ENCODE data around the gene BORCS8. TPM values are rescaled to one million over a fixed set of nuclear protein-coding genes. Genes with fewer than 3 reads are reported as not detected.
"Not testable (repeated sequence)": the region's sequence is repeated elsewhere in the genome, so short reads cannot be mapped to it uniquely, and the experiment has no call there.

The BORCS8 gene
- total and polyA plus RNA-seq, 9 donors = 7.8 to 16.6 (median 11.9) TPM

- WGBS (ENCODE audit: insufficient coverage) = no CpG with 5 or more reads among the region's 3 CpGs
- no peak for DNase-seq
- H3K27ac ChIP-seq (ENCODE audit: low read length) = no peak overlapping the region
- no peak overlapping the region for H3K4me3 ChIP-seq (ENCODE audit: low read length)
- peaks cover 7% of the 10 kb centered on the region for H3K4me1 ChIP-seq (ENCODE audit: control insufficient read depth, insufficient read depth, low read length)
- peaks cover 13% of the 10 kb centered on the region for H3K9me3 ChIP-seq (replicated peaks; ENCODE audit: control insufficient read depth, low read depth, low read length)
- H3K27me3 ChIP-seq (ENCODE audit: control insufficient read depth, insufficient read depth, low read length) = peaks cover 34% of the 10 kb centered on the region
- no peaks in the 10 kb centered on the region for H3K36me3 ChIP-seq (ENCODE audit: control insufficient read depth, insufficient read depth, low read length)
Measured at GRCh38 chr19:19229701-19230100, 37.7 kb upstream of the BORCS8 start.

- WGBS (ENCODE audit: insufficient coverage) = 78% methylated on average over 4 of the region's 4 CpGs
- peaks cover 45% of the 10 kb centered on the region for H3K27me3 ChIP-seq (ENCODE audit: control insufficient read depth, insufficient read depth, low read length)
- no peak overlapping the region for H3K27ac ChIP-seq (ENCODE audit: low read length)
Measured at GRCh38 chr19:19227217-19227616, 35.3 kb upstream of the BORCS8 start.

GRCh38 chr19:19226663-19227062 lies 34.7 kb upstream of the BORCS8 start:
- H3K4me3 ChIP-seq (ENCODE audit: low read length) = no peak overlapping the region
- H3K36me3 ChIP-seq (ENCODE audit: control insufficient read depth, insufficient read depth, low read length) = no peaks in the 10 kb centered on the region
- WGBS (ENCODE audit: insufficient coverage) = 46% methylated on average over 10 of the region's 10 CpGs
- H3K9me3 ChIP-seq (replicated peaks; ENCODE audit: control insufficient read depth, low read depth, low read length) = no peaks in the 10 kb centered on the region
- no peak for DNase-seq
- peaks cover 4% of the 10 kb centered on the region for H3K4me1 ChIP-seq (ENCODE audit: control insufficient read depth, insufficient read depth, low read length)
- no peak overlapping the region for H3K27ac ChIP-seq (ENCODE audit: low read length)
- H3K27me3 ChIP-seq (ENCODE audit: control insufficient read depth, insufficient read depth, low read length) = peaks cover 45% of the 10 kb centered on the region

More at GRCh38 chr19:19227217-19227616, 35.3 kb upstream of the BORCS8 start:
- Histone ChIP-seq H3K36me3 (ENCODE audit: control insufficient read depth, insufficient read depth, low read length) (no peaks in the 10 kb centered on the region), H3K4me3 (ENCODE audit: low read length) (no peak overlapping the region), H3K9me3 (replicated peaks; ENCODE audit: control insufficient read depth, low read depth, low read length) (no peaks in the 10 kb centered on the region), H3K4me1 (ENCODE audit: control insufficient read depth, insufficient read depth, low read length) (peaks cover 4% of the 10 kb centered on the region)
- no peak for DNase-seq

GRCh38 chr19:19226204-19226603 lies 34.3 kb upstream of the BORCS8 start:
- no peak for DNase-seq
- Histone ChIP-seq H3K4me3 (ENCODE audit: low read length) (no peak overlapping the region), H3K27me3 (ENCODE audit: control insufficient read depth, insufficient read depth, low read length) (peaks cover 45% of the 10 kb centered on the region), H3K27ac (ENCODE audit: low read length) (no peak overlapping the region), H3K36me3 (ENCODE audit: control insufficient read depth, insufficient read depth, low read length) (no peaks in the 10 kb centered on the region), H3K9me3 (replicated peaks; ENCODE audit: control insufficient read depth, low read depth, low read length) (no peaks in the 10 kb centered on the region), H3K4me1 (ENCODE audit: control insufficient read depth, insufficient read depth, low read length) (peaks cover 4% of the 10 kb centered on the region)
- 0% methylated on average over 1 of the region's 5 CpGs for WGBS (ENCODE audit: insufficient coverage)

GRCh38 chr19:19224852-19225494 lies 33.0 kb upstream of the BORCS8 start:
- H3K9me3 ChIP-seq (replicated peaks; ENCODE audit: control insufficient read depth, low read depth, low read length) = no peaks in the 10 kb centered on the region
- no peak overlapping the region for H3K27ac ChIP-seq (ENCODE audit: low read length)
- peaks cover 4% of the 10 kb centered on the region for H3K4me1 ChIP-seq (ENCODE audit: control insufficient read depth, insufficient read depth, low read length)
- peaks cover 45% of the 10 kb centered on the region for H3K27me3 ChIP-seq (ENCODE audit: control insufficient read depth, insufficient read depth, low read length)
- H3K36me3 ChIP-seq (ENCODE audit: control insufficient read depth, insufficient read depth, low read length) = no peaks in the 10 kb centered on the region
- WGBS (ENCODE audit: insufficient coverage) = under 1% methylated on average over 51 of the region's 59 CpGs
- no peak for DNase-seq
- H3K4me3 ChIP-seq (ENCODE audit: low read length) = no peak overlapping the region

GRCh38 chr19:19224150-19224851 lies 32.3 kb upstream of the BORCS8 start:
- Histone ChIP-seq H3K9me3 (replicated peaks; ENCODE audit: control insufficient read depth, low read depth, low read length) (no peaks in the 10 kb centered on the region), H3K36me3 (ENCODE audit: control insufficient read depth, insufficient read depth, low read length) (no peaks in the 10 kb centered on the region), H3K4me3 (ENCODE audit: low read length) (no peak overlapping the region), H3K27me3 (ENCODE audit: control insufficient read depth, insufficient read depth, low read length) (peaks cover 44% of the 10 kb centered on the region), H3K27ac (ENCODE audit: low read length) (no peak overlapping the region), H3K4me1 (ENCODE audit: control insufficient read depth, insufficient read depth, low read length) (peaks cover 4% of the 10 kb centered on the region)
- DNase-seq = no peak
- whole genome bisulfite sequencing (ENCODE audit: insufficient coverage) = 46% methylated on average over 4 of the region's 17 CpGs

GRCh38 chr19:19223636-19224035 lies 31.7 kb upstream of the BORCS8 start:
- H3K9me3 ChIP-seq (replicated peaks; ENCODE audit: control insufficient read depth, low read depth, low read length) = no peaks in the 10 kb centered on the region
- H3K4me3 ChIP-seq (ENCODE audit: low read length) = no peak overlapping the region
- 100% methylated on average over 1 of the region's 6 CpGs for WGBS (ENCODE audit: insufficient coverage)
- H3K36me3 ChIP-seq (ENCODE audit: control insufficient read depth, insufficient read depth, low read length) = no peaks in the 10 kb centered on the region
- H3K27ac ChIP-seq (ENCODE audit: low read length) = no peak overlapping the region
- peaks cover 42% of the 10 kb centered on the region for H3K27me3 ChIP-seq (ENCODE audit: control insufficient read depth, insufficient read depth, low read length)
- H3K4me1 ChIP-seq (ENCODE audit: control insufficient read depth, insufficient read depth, low read length) = peaks cover 4% of the 10 kb centered on the region
- DNase-seq = no peak

- H3K27me3 ChIP-seq (ENCODE audit: control insufficient read depth, insufficient read depth, low read length) = peaks cover 39% of the 10 kb centered on the region
- DNase-seq = no peak
- 60% methylated on average over 1 of the region's 5 CpGs for WGBS (ENCODE audit: insufficient coverage)
- H3K27ac ChIP-seq (ENCODE audit: low read length) = no peak overlapping the region
- peaks cover 4% of the 10 kb centered on the region for H3K4me1 ChIP-seq (ENCODE audit: control insufficient read depth, insufficient read depth, low read length)
- H3K36me3 ChIP-seq (ENCODE audit: control insufficient read depth, insufficient read depth, low read length) = no peaks in the 10 kb centered on the region
- H3K4me3 ChIP-seq (ENCODE audit: low read length) = no peak overlapping the region
- no peaks in the 10 kb centered on the region for H3K9me3 ChIP-seq (replicated peaks; ENCODE audit: control insufficient read depth, low read depth, low read length)
Measured at GRCh38 chr19:19223060-19223459, 31.1 kb upstream of the BORCS8 start.

GRCh38 chr19:19221000-19221399 lies 29.0 kb upstream of the BORCS8 start:
- 82% methylated on average over 4 of the region's 8 CpGs for WGBS (ENCODE audit: insufficient coverage)
- H3K4me3 ChIP-seq (ENCODE audit: low read length); H3K4me1 ChIP-seq (ENCODE audit: control insufficient read depth, insufficient read depth, low read length); H3K27ac ChIP-seq (ENCODE audit: low read length); H3K9me3 ChIP-seq (replicated peaks; ENCODE audit: control insufficient read depth, low read depth, low read length); DNase-seq; H3K36me3 ChIP-seq (ENCODE audit: control insufficient read depth, insufficient read depth, low read length): not testable (repeated sequence)
- H3K27me3 ChIP-seq (ENCODE audit: control insufficient read depth, insufficient read depth, low read length) = peaks cover 20% of the 10 kb centered on the region

- DNase-seq = no peak
- no peak overlapping the region for H3K4me3 ChIP-seq (ENCODE audit: low read length)
- no peaks in the 10 kb centered on the region for H3K36me3 ChIP-seq (ENCODE audit: control insufficient read depth, insufficient read depth, low read length)
- 90% methylated on average over 15 of the region's 21 CpGs for whole genome bisulfite sequencing (ENCODE audit: insufficient coverage)
- H3K27ac ChIP-seq (ENCODE audit: low read length) = no peak overlapping the region
- H3K9me3 ChIP-seq (replicated peaks; ENCODE audit: control insufficient read depth, low read depth, low read length) = no peaks in the 10 kb centered on the region
- H3K4me1 ChIP-seq (ENCODE audit: control insufficient read depth, insufficient read depth, low read length) = no peaks in the 10 kb centered on the region
- peaks cover 11% of the 10 kb centered on the region for H3K27me3 ChIP-seq (ENCODE audit: control insufficient read depth, insufficient read depth, low read length)
Measured at GRCh38 chr19:19218911-19219310, 27.0 kb upstream of the BORCS8 start.

Data from muscle of leg (tissue), 11 donors.